Measurements from ENCODE around the gene ITPR2. TPM values are rescaled to one million over a fixed set of nuclear protein-coding genes. Genes with fewer than 3 reads are reported as not detected.

The ITPR2 gene
- total RNA-seq, 1 donor from 2014 or later: 48.1 TPM

- intact Hi-C loops (cut with DNase I): no loop called here
- Histone ChIP-seq H3K4me1 (no peaks in the 10 kb centered on the region), H3K27me3 (no peaks in the 10 kb centered on the region), H3K27ac (no peak overlapping the region), H3K4me3 (no peak overlapping the region), H3K9me3 (no peaks in the 10 kb centered on the region), H3K36me3 (no peaks in the 10 kb centered on the region)
- TF ChIP-seq POLR2A (IDR thresholded peaks at IDR 0.05) (no peak), CTCF (IDR thresholded peaks at IDR 0.05) (no peak), POLR2AphosphoS5 (IDR thresholded peaks at IDR 0.05; ENCODE audit: insufficient read depth in 1 of 2, low read depth in 1 of 2) (no peak)
- no peak for DNase-seq (ENCODE audit: extremely low spot score in 2 of 2)
These were observed 501.0 kb downstream of the ITPR2 start for GRCh38 chr12:26331960-26332359.

- Histone ChIP-seq H3K27ac (no peak overlapping the region), H3K27me3 (no peaks in the 10 kb centered on the region), H3K36me3 (no peaks in the 10 kb centered on the region), H3K4me1 (no peaks in the 10 kb centered on the region), H3K9me3 (no peaks in the 10 kb centered on the region), H3K4me3 (no peak overlapping the region)
- intact Hi-C loops (cut with DNase I): no loop called here
- TF ChIP-seq POLR2AphosphoS5 (IDR thresholded peaks at IDR 0.05; ENCODE audit: insufficient read depth in 1 of 2, low read depth in 1 of 2): no peak
- no peak for TF ChIP-seq CTCF (IDR thresholded peaks at IDR 0.05)
- TF ChIP-seq POLR2A (IDR thresholded peaks at IDR 0.05): no peak
- no peak for DNase-seq (ENCODE audit: extremely low spot score in 2 of 2)
These were observed 501.9 kb downstream of the ITPR2 start for GRCh38 chr12:26331136-26331535.

GRCh38 chr12:26327975-26328644, 504.9 kb downstream of the ITPR2 start:
- H3K27me3 ChIP-seq: no peaks in the 10 kb centered on the region
- DNase-seq (ENCODE audit: extremely low spot score in 2 of 2): no peak
- H3K9me3 ChIP-seq: no peaks in the 10 kb centered on the region
- H3K36me3 ChIP-seq: no peaks in the 10 kb centered on the region
- TF ChIP-seq CTCF (IDR thresholded peaks at IDR 0.05) (no peak), POLR2A (IDR thresholded peaks at IDR 0.05) (no peak), POLR2AphosphoS5 (IDR thresholded peaks at IDR 0.05; ENCODE audit: insufficient read depth in 1 of 2, low read depth in 1 of 2) (no peak)
- intact Hi-C loops (cut with DNase I): no loop called here
- H3K27ac ChIP-seq: no peak overlapping the region
- H3K4me1 ChIP-seq: no peaks in the 10 kb centered on the region
- H3K4me3 ChIP-seq: no peak overlapping the region

DNA sequence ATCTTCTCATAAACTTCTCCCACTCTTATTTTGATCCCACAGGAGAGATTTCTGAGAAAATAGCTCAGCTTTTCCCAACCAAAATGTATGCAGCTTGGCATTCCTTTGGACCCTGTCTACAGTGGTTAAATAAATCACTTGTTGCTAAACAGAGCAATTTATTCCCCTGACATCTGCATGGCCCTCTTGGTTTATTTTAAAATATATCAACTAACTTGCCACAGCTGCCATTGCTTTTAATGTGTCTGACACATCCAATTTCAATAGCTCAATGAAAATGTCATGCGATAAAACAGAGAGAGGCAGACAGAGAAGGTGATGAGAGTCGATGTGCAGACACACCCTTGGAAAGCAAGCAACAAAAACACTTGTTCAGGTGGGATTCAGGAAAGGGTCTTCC, 509.3 kb downstream of the ITPR2 start:
- H3K36me3 ChIP-seq: no peaks in the 10 kb centered on the region
- peaks cover 9% of the 10 kb centered on the region for H3K4me1 ChIP-seq
- no peak for DNase-seq (ENCODE audit: extremely low spot score in 2 of 2)
- TF ChIP-seq POLR2AphosphoS5 (IDR thresholded peaks at IDR 0.05; ENCODE audit: insufficient read depth in 1 of 2, low read depth in 1 of 2) (no peak), POLR2A (IDR thresholded peaks at IDR 0.05) (no peak), CTCF (IDR thresholded peaks at IDR 0.05) (no peak)
- H3K27me3 ChIP-seq: no peaks in the 10 kb centered on the region
- intact Hi-C loops (cut with DNase I): no loop called here
- no peak overlapping the region for H3K27ac ChIP-seq
- H3K9me3 ChIP-seq: no peaks in the 10 kb centered on the region
- no peak overlapping the region for H3K4me3 ChIP-seq

- Histone ChIP-seq H3K36me3 (no peaks in the 10 kb centered on the region), H3K27ac (peak overlapping the region; percentile 51), H3K27me3 (no peaks in the 10 kb centered on the region), H3K9me3 (no peaks in the 10 kb centered on the region), H3K4me3 (no peak overlapping the region), H3K4me1 (peaks cover 21% of the 10 kb centered on the region)
- intact Hi-C loops (cut with DNase I): no loop called here
- TF ChIP-seq CTCF (IDR thresholded peaks at IDR 0.05) (no peak), POLR2AphosphoS5 (IDR thresholded peaks at IDR 0.05; ENCODE audit: insufficient read depth in 1 of 2, low read depth in 1 of 2) (no peak), POLR2A (IDR thresholded peaks at IDR 0.05) (no peak)
- peak in 1 of 2 donors; percentile 94 for DNase-seq (ENCODE audit: extremely low spot score in 2 of 2)
These were observed 513.5 kb downstream of the ITPR2 start for GRCh38 chr12:26319511-26319910.
